Activated CD4-positive, CD25-positive, alpha-beta regulatory T cell treated with anti-CD3 and anti-CD28 coated beads, Interleukin-2, amount 50 U/mL, for 16 hours (primary cell): Measurements from ENCODE around the gene DRICH1.
"Not testable (repeated sequence)": the region's sequence is repeated elsewhere in the genome, so short reads cannot be mapped to it uniquely, and the experiment has no call there.

Experiments
- DNase-seq: peaks from one replicate; pipeline ENCODE4 v3.0.0-alpha.2; 2020; ENCODE audit warnings: low read depth, low spot score

DRICH1 gene

DNA sequence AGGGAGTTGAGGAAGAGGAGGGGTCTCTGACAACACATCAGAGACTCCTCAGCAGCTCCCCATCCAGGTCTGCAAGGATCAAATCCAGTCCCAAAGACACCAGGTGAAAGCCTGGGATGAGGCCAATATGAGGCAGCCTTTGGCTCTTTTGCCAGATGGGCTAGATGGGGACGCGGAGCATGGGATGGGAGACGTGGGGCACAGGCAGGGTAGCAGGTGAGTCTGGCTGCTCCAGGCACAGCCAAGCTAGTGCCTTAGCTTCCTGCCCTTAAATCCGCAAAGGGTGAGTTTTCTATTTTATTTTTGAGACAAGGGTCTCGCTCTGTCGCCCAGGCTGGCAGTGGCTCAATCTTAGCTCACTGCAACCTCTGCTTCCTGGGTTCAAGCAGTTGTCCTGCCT is 19.6 kb upstream of the DRICH1 start:
- no peak for DNase-seq

- DNase-seq: no peak
These were observed 17.0 kb upstream of the DRICH1 start for GRCh38 chr22:23649071-23649501.

- DNase-seq: not testable (repeated sequence)
These were observed 14.4 kb upstream of the DRICH1 start for GRCh38 chr22:23646526-23646925.

- not testable (repeated sequence) for DNase-seq
These were observed 8.1 kb upstream of the DRICH1 start for GRCh38 chr22:23640206-23640605.

GRCh38 chr22:23639661-23640060 is 7.5 kb upstream of the DRICH1 start:
- no peak for DNase-seq

DNA sequence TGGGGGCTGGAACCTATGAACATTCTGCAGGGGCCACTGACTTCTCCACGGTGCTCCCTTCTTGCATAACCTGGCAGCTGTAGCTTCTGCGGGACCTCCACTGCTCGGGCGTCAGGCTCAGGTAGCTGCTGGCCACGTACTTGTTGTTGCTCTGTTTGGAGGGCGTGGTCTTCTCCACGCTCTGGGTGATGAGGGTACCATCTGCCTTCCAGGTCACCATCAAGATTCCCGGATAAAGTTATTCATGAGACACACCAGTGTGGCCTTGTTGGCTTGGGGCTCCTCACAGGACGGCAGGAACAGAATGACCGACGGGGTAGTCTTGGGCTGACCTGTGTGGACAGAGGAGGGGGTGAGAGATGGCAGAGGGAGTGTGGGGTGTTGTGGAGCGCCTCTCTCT is 6.5 kb upstream of the DRICH1 start:
- DNase-seq: no peak

- not testable (repeated sequence) for DNase-seq
These were observed 3.2 kb upstream of the DRICH1 start for GRCh38 chr22:23635291-23635690.

GRCh38 chr22:23628056-23628743 is 3.9 kb downstream of the DRICH1 start:
- not testable (repeated sequence) for DNase-seq

GRCh38 chr22:23627401-23628055 is 4.6 kb downstream of the DRICH1 start:
- DNase-seq: peak; percentile 10

GRCh38 chr22:23626286-23626975 is 5.7 kb downstream of the DRICH1 start:
- DNase-seq: no peak

DNA sequence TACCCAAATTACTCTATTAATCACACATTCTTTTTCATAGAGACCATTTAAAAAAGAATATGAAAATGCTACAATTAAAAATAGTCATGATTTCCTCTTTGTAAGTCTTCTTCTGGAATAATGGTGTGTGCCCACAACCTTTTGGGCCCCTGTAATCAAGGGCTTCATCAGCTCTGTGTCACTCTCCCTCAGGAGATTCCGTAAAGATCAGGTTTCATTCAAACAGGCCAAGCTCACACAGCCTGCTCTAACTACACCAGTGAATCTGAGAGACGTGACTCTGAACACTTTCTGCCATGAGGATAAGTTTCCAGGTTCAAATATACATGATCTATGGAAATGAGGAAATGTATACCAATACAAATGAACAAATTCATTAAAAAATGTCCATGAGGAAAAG is 9.5 kb downstream of the DRICH1 start:
- DNase-seq: no peak

DNA sequence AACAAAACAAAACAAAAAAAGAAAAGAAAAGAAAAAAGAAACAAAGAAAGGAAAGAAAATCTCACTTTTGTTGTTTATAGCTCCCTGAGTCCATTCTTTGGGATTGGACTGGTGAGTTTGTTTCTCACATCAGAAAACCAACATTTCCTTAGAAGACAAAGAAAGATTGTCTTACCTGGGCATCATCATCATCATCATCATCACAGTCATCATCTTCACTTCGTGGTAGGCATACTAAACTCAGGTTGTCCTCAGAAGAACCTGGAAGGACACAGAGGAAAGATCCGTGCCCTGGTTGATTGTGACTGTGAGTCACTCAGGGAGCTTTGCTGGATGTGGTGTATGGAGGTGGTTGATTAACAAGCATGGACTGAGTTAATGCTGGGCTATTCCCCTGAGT is 10.2 kb downstream of the DRICH1 start:
- DNase-seq: not testable (repeated sequence)

- no peak for DNase-seq
These were observed 10.9 kb downstream of the DRICH1 start for GRCh38 chr22:23621082-23621780.

- DNase-seq: no peak
These were observed 18.7 kb downstream of the DRICH1 start for GRCh38 chr22:23613193-23613972.

GRCh38 chr22:23609983-23610781 is 21.9 kb downstream of the DRICH1 start:
- DNase-seq: no peak

- DNase-seq: no peak
These were observed 23.5 kb downstream of the DRICH1 start for GRCh38 chr22:23608583-23608982.

- DNase-seq: no peak
These were observed 25.7 kb downstream of the DRICH1 start for GRCh38 chr22:23606204-23607131.

DNA sequence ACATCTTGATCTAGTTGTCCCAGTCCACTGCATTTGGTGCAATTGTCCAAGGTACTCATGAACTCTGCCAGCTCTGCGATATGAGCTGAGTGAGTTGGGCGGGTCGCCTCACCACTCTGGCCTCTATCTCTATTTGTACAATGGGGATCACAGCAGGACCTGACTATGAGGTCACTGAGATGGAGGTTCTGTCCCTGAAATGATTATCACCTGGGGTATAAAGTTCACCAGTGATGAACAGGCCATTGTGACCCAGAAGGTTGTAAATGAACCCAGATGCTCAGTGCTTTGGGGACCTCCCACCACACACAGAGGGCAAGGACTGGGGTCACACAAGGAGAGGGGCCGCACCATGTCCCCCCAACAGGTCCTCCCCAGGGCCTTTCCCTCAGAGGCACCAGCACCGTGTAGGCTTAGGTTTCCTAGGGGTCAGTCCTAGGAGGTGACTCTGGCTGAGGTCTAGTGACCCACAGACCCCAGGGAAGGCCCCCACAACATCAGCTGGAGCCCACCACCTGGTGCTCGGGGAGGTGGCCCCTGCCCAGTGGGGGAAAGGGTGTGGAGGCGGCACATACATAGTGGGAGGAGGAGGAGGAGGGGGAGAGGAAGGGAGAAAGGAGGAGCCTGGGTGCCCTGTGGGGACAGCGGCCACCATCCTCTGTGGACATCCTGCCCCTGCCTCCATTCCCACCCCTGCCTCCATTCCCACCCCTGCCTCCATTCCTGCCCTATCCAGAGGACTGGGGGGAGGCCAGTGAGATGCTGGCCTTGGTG is 27.0 kb downstream of the DRICH1 start:
- DNase-seq: no peak

DNA sequence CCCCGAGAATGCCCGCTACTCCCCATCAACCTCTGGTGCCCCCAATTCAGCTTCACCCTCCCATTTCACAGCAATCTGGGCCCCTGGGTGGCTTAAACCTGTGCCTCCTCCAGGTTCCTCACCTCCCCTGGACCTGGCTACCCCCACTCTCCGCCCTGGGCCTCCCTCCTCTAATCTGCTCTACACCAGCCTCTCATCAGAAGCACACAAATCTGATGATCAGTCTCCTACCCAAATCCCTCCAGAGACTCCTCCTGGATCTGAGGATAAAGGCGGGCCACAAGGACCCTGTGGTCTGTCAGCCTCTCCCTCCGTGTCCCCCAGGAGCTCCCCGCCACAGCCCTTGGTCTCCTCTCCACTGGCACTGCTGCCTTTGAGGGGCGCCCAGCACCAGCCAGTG is 28.9 kb downstream of the DRICH1 start:
- no peak for DNase-seq
